ENCODE results near the gene FOXC2.

FOXC2 gene

GRCh38 chr16:86558355-86559193 is 8.1 kb upstream of the FOXC2 start:
- no peak for DNase-seq

DNA sequence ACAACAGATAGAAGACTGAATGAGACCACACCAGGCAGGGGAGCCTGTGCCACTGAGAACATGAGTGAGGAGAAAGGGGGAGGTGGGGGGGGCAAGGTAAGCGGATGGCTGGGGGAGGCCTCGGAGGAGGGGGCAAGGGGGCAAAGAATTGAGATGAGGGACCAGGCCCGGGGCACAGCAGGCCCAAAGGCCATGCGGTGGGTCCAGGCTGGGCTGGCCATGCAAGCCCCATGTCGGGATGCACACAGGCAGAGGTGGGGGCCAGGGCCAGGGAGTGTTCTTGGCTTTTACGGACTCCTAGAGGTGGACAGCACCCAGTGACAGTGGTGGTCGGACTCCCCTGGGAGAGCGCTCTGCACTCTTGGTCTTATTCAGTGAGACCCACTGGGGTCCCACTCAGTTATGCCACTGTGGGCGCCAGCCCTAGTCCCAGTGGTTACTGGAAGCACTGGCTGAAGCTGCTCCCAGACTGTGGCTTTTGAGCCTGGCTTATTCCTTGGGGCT is 6.8 kb upstream of the FOXC2 start:
- no peak for DNase-seq

DNA sequence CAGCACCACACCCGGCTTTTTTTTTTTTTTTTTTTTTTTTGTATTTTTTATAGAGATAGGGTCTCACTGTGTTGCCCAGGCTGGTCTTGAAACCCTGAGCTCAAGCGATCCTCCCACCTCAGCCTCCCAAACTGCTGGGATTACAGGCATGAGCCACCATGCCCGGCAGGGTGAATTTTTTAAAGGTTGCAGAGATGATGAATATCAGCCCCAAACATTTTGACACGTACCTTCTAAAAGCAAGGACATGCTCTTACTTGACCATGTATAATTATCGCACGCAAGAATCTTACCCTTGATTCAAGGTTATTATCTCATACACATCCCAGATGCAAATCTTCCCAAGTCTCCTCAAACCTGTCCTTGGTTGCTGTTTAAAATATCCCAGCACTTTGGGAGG is 4.3 kb upstream of the FOXC2 start:
- DNase-seq = no peak

DNA sequence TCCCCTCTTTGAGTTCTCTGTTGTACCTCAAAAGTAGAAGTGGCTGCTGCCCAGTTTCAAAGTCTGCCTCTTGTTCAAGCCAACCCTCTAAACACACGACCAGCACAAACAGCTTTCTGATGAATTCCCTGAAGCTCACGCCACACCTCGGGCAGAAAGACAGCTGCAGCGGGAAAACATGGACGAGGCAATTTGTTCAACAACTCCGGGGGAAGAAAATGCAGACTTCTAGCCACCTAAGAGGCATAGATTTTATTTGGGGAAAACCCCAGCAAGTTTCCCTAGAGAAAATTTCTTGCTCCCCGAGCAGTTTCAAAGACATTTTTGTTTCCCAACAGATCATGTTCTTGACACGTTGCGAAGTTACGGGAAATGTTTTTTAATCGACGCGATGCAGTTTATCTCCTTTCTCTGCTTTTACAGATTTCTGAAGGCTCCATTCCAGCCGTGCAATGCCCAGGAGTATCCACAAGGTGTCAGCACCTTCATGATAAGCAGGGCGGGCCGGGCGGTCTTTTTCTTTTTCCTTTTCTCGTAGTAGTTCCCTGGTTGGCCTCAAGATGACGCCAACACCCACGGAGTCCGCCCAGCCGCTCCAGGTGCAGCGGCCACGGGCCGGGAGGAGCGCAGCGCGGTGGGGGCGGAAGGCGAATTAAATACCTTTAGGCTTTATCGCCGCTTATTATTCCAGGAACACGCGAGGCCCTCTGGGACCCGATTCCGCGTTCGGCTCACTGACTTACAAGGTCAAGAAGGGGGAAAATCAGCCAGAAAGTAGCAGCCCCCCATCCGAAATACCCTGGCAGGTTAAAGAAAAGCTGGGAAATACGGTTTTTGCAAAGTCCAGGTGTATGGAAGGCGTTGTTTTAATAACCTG is 2.9 kb upstream of the FOXC2 start:
- peak; percentile 87 for DNase-seq

DNA sequence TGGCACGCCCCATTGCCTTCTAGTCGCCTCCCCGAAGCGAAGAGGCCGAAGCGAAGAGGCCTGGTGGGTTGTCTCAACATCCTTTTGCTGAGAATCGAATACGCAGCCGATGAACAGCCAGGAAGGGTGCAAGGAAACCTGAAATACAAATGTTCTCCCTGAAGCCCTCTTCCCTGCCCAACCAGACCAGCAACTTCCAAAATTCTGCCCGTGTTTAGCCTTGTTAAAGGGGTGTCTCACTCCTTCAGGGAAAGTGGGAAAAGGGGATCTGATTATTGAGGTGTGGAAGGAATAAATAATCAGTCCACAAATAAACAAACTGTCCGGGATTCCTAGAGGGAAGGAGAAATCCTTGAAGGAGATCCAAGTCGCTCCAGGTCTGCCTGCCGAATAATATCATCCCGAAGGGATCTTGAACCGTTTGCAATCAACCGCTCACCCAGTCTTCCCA is 1.4 kb upstream of the FOXC2 start:
- DNase-seq = no peak

GRCh38 chr16:86565644-86566511 is 751 bp upstream of the FOXC2 start:
- DNase-seq = no peak

DNA sequence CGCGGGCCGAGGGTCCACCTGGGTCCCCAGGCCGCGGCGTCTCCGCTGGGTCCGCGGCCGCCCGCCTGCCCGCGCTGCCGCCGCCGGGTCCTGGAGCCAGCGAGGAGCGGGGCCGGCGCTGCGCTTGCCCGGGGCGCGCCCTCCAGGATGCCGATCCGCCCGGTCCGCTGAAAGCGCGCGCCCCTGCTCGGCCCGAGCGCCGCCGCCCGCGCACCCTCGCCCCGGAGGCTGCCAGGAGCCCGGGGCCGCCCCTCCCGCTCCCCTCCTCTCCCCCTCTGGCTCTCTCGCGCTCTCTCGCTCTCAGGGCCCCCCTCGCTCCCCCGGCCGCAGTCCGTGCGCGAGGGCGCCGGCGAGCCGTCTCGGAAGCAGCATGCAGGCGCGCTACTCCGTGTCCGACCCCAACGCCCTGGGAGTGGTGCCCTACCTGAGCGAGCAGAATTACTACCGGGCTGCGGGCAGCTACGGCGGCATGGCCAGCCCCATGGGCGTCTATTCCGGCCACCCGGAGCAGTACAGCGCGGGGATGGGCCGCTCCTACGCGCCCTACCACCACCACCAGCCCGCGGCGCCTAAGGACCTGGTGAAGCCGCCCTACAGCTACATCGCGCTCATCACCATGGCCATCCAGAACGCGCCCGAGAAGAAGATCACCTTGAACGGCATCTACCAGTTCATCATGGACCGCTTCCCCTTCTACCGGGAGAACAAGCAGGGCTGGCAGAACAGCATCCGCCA is 504 bp downstream of the FOXC2 start:
- DNase-seq = peak; percentile 60

- DNase-seq = no peak
These were observed 1.3 kb downstream of the FOXC2 start for GRCh38 chr16:86567701-86568581.

GRCh38 chr16:86568677-86569623 is 2.3 kb downstream of the FOXC2 start:
- DNase-seq = no peak

GRCh38 chr16:86569701-86570447 is 3.2 kb downstream of the FOXC2 start:
- DNase-seq = no peak

- DNase-seq = no peak
These were observed 4.2 kb downstream of the FOXC2 start for GRCh38 chr16:86570558-86571529.

DNA sequence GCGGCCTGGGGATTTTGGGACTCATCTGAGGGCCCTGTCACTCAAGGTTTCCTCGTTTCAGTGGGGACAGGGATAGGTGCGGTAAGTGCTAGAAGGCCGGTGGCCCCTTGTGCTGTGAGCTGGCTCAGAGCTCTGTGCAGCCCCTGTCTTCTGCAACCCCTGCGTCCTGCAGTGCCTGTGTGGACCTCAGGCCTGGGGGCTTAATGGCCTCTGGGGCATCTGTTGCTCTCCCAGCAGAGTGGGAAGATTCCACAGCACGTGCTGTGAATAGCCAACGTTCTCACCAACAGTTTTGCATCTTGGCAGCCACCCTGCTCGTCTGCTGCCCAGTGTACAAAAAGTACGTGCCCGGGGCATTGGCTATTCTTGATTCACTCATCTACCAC is 4.9 kb downstream of the FOXC2 start:
- DNase-seq = no peak

GRCh38 chr16:86572041-86572521 is 5.5 kb downstream of the FOXC2 start:
- no peak for DNase-seq

DNA sequence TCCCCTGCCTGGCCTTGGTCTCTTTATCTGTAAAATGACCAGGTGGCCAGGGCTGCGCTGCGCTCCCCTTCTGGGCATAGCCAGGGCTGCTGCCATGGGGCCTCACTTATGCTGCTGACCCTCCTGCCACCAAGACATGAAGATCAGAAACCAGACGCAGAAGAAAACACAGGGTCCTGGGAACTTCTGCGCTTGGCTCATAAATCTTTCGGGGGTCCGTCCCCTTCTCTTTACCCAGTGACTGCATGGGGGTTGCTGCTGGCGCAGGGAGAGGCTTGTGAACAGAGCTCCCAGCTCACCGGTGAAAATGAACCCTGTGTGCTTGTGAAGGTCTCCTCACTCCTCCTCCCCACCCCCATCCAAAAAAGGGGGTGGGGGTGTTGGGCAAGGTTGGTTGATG is 6.0 kb downstream of the FOXC2 start:
- DNase-seq = no peak

GRCh38 chr16:86573215-86573614 is 6.6 kb downstream of the FOXC2 start:
- peak; percentile 70 for DNase-seq

DNA sequence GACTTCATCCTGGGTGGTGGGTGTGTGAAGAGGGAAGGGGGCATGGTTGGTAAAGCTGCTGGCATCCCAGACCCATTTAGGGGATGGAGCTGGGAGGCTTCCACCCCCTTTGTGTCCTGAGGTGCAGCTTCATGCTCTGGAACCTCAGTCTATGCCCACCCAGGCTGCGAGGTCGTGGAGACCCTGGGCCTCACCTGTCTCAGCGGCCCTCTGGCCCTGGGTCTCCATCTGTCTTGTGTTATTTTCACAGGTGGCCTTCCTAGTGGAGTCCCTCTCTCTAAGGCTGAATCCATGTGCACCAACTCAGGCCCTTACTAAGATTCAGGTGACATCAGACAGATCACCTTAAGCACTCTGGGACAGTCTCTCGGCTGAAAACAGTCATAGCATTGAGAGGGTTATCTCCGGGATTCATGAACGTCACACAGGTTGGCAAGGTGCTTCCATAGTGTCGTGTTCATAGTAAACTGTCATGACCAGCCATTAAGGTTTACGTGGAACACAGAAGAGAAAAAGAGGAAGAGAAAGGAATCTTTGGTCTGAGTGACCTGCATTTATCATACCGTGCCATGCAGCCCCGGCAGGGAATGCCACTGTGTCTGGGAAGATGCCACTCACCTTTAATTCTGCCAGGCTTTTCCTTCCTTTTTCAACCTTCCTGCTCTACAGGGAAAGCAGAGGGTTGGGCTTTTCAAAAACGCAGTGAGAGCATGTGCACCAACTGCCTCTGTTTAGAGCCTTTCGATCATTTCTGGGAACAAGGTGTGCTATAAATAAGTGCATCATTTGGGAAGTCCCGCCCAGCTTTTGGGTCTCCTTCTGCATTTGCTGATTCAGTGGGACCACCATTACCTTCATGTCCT is 7.2 kb downstream of the FOXC2 start:
- no peak for DNase-seq

GRCh38 chr16:86574646-86575045 is 8.0 kb downstream of the FOXC2 start:
- no peak for DNase-seq
